Mesenchymal stem cell (in vitro differentiated cells and primary cell): ENCODE results near the gene HARBI1.

Experiments used
- DNase-seq: peaks from one replicate; pipeline ENCODE4 v3.0.0-alpha.2; 2013
- H2AFZ ChIP-seq: one replicate; pipeline ENCODE4 v1.6.1; 2013; ENCODE audit warnings: low read depth, mild to moderate bottlenecking, control low read depth, inconsistent platforms, low read length, moderate library complexity
- H2AK5ac ChIP-seq: 2 replicates; pipeline ENCODE4 v1.6.1; 2013; ENCODE audit warnings: low read length, moderate library complexity, mild to moderate bottlenecking, inconsistent platforms; ENCODE audit not compliant: severe bottlenecking
- H2BK120ac ChIP-seq: one replicate; pipeline ENCODE4 v1.6.1; 2013; ENCODE audit warnings: low read depth, mild to moderate bottlenecking, inconsistent platforms, low read length, moderate library complexity
- H2BK12ac ChIP-seq, 2 experiments: one replicate each; pipeline ENCODE4 v1.6.1; 2013; ENCODE audit warnings: inconsistent platforms in 2 of 2, low read length in 2 of 2, mild to moderate bottlenecking in 2 of 2, moderate library complexity in 2 of 2, control low read depth in 1 of 2
- H2BK15ac ChIP-seq: one replicate; pipeline ENCODE4 v1.6.1; 2013; ENCODE audit warnings: mild to moderate bottlenecking, low read depth, inconsistent platforms; ENCODE audit not compliant: poor library complexity, severe bottlenecking
- H2BK5ac ChIP-seq: 2 replicates; pipeline ENCODE4 v1.6.1; 2013; ENCODE audit warnings: low read depth, mild to moderate bottlenecking, low read length, control low read depth, inconsistent platforms; ENCODE audit not compliant: poor library complexity, severe bottlenecking
- H3K14ac ChIP-seq, 2 experiments: one replicate each; pipeline ENCODE4 v1.6.1; 2013; ENCODE audit warnings: inconsistent platforms in 2 of 2, low read length in 2 of 2, control low read depth in 1 of 2, mild to moderate bottlenecking in 1 of 2, moderate library complexity in 1 of 2
- H3K18ac ChIP-seq, 2 experiments: one replicate each; pipeline ENCODE4 v1.6.1; 2013; ENCODE audit warnings: inconsistent platforms in 2 of 2, low read length in 2 of 2, control low read depth in 1 of 2, low read depth in 1 of 2, mild to moderate bottlenecking in 1 of 2
- H3K23ac ChIP-seq, 2 experiments: one replicate each; pipeline ENCODE4 v1.6.1; 2013; ENCODE audit warnings: inconsistent platforms in 2 of 2, low read length in 2 of 2, mild to moderate bottlenecking in 2 of 2, moderate library complexity in 2 of 2, control low read depth in 1 of 2
- H3K27ac ChIP-seq: 2 replicates; pipeline ENCODE4 v1.5.1; 2013; ENCODE audit warnings: mild to moderate bottlenecking, moderate library complexity, low read length, control low read depth, inconsistent platforms; ENCODE audit not compliant: poor library complexity, severe bottlenecking
- H3K27me3 ChIP-seq, 2 experiments: 2 replicates each; pipeline versions ENCODE4 v1.6.1 to v1.7.0; 2013; ENCODE audit warnings: low read length in 2 of 2, mild to moderate bottlenecking in 2 of 2, moderate library complexity in 2 of 2, control low read depth in 1 of 2, inconsistent platforms in 1 of 2; ENCODE audit not compliant: control insufficient read depth in 1 of 2, insufficient read depth in 1 of 2
- H3K36me3 ChIP-seq, 2 experiments: 2 replicates each; pipeline versions ENCODE4 v1.6.1 to v1.7.0; 2013; ENCODE audit warnings: low read length in 2 of 2, control low read depth in 1 of 2, inconsistent platforms in 1 of 2, low read depth in 1 of 2, mild to moderate bottlenecking in 1 of 2; ENCODE audit not compliant: insufficient read depth in 2 of 2, control insufficient read depth in 1 of 2
- H3K4ac ChIP-seq, 2 experiments: one replicate each; pipeline ENCODE4 v1.6.1; 2013; ENCODE audit warnings: inconsistent platforms in 2 of 2, low read length in 2 of 2, mild to moderate bottlenecking in 2 of 2, moderate library complexity in 2 of 2, control low read depth in 1 of 2, low read depth in 1 of 2
- H3K4me1 ChIP-seq: 2 replicates; pipeline ENCODE4 v1.6.1; 2013; ENCODE audit warnings: low read depth, low read length, control low read depth; ENCODE audit not compliant: control insufficient read depth, insufficient read depth
- H3K4me2 ChIP-seq: 2 replicates; pipeline ENCODE4 v1.6.1; 2013; ENCODE audit warnings: low read length, mild to moderate bottlenecking, inconsistent platforms; ENCODE audit not compliant: poor library complexity, severe bottlenecking
- H3K4me3 ChIP-seq, 2 experiments: 2 replicates each; pipeline versions ENCODE4 v1.5.1 to v1.7.0; 2013; ENCODE audit warnings: low read length in 2 of 2, mild to moderate bottlenecking in 2 of 2, control low read depth in 1 of 2, low read depth in 1 of 2; ENCODE audit not compliant: insufficient read depth in 1 of 2
- H3K79me1 ChIP-seq: replicated peaks from 2 replicates; pipeline ENCODE4 v1.6.1; 2013; ENCODE audit warnings: mild to moderate bottlenecking, control low read depth, low read length, inconsistent platforms; ENCODE audit not compliant: poor library complexity, severe bottlenecking
- H3K9ac ChIP-seq: 2 replicates; pipeline ENCODE4 v1.7.0; 2013; ENCODE audit warnings: mild to moderate bottlenecking, low read length, moderate library complexity
- H3K9me3 ChIP-seq: 2 replicates; pipeline ENCODE4 v1.7.0; 2013; ENCODE audit warnings: mild to moderate bottlenecking, low read length; ENCODE audit not compliant: control insufficient read depth
- H4K8ac ChIP-seq: one replicate; pipeline ENCODE4 v1.6.1; 2013; ENCODE audit warnings: inconsistent platforms, mild to moderate bottlenecking, low read length, moderate library complexity
- H4K91ac ChIP-seq: one replicate; pipeline ENCODE4 v1.6.1; 2013; ENCODE audit warnings: mild to moderate bottlenecking, low read length, inconsistent platforms
- WGBS: methylation state at CpG from one replicate; pipeline ENCODE4 v1.1.7; 2013; ENCODE audit warnings: mixed read lengths; 5-methylcytosine and 5-hydroxymethylcytosine counted together

The HARBI1 gene

DNA sequence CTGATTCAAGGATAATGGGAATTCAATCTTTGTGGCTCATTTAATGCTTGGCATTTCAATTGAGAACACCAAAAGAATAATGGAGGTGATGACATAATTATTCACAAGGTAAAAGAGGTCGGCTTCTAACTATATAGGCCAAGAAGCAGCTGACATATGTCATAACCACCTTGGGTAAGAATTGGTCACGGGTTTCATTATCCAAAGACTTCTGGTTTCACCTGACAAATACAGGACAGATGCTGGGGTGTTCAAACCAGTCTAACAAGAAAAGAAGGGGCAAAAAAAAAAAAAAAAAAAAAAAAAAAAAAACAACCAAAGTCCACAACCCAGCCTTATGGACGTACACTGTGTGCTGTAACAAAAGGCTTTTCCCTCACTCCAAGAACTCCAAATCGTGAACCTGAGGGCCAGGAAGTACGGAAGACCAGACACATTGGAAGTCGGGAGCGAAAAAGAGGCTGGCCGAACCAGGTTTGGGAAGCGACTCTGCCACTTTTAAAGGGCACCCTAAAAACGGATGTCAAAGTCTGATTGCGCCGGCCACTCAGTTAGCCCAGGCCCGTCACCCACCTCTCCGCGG is 385 bp downstream of the HARBI1 start:
- peak overlapping the region; percentile 100 for H3K9ac ChIP-seq
- peak overlapping the region in 1 of 2 experiments; percentile 45 for H3K18ac ChIP-seq
- H3K27me3 ChIP-seq: no peaks in the 10 kb centered on the region
- H2BK12ac ChIP-seq: no peak overlapping the region
- no peak overlapping the region for H2BK15ac ChIP-seq
- H3K4me1 ChIP-seq: peaks cover 7% of the 10 kb centered on the region
- no peak for DNase-seq
- H3K4me3 ChIP-seq: peak overlapping the region; percentile 60 to 100
- no peak overlapping the region for H2AFZ ChIP-seq
- H2BK120ac ChIP-seq: no peak overlapping the region
- H3K23ac ChIP-seq: no peak overlapping the region
- peak overlapping the region; percentile 67 for H3K4me2 ChIP-seq
- no peaks in the 10 kb centered on the region for H3K9me3 ChIP-seq
- no peak overlapping the region for H3K4ac ChIP-seq
- H3K14ac ChIP-seq: no peak overlapping the region
- H2AK5ac ChIP-seq: no peak overlapping the region
- H3K36me3 ChIP-seq: peaks cover 11 to 13% of the 10 kb centered on the region in 2 experiments
- H4K91ac ChIP-seq: peak overlapping the region; percentile 72
- H2BK5ac ChIP-seq: peak overlapping the region; percentile 33
- WGBS: 16% methylated on average over 12 of the region's 15 CpGs
- H3K79me1 ChIP-seq: peaks cover 17% of the 10 kb centered on the region
- peak overlapping the region; percentile 81 for H3K27ac ChIP-seq
- H4K8ac ChIP-seq: peak overlapping the region; percentile 90

DNA sequence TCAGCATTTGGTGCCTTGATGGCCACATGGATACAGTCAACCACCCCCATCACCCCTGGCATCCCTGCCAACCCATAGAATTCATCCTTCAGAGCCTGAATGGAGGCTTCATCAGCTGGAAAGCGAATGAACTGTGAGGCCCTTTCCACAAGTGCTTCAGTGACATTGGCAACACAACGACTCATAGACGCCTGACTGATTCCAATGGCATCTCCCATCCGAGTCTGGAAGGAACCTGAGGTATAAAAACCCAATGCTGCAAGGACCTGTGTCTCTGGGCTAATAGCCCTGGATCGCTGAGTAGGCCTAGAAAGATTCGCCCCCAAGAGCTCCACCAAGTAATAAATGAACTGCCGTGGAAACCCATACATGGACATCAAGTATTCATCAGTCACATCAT is 1.3 kb downstream of the HARBI1 start:
- Histone ChIP-seq H2AK5ac (peak overlapping the region; percentile 52), H2BK15ac (no peak overlapping the region), H3K18ac (no peak overlapping the region), H4K8ac (no peak overlapping the region), H3K23ac (no peak overlapping the region), H3K9me3 (no peaks in the 10 kb centered on the region), H3K36me3 (peaks cover 7 to 11% of the 10 kb centered on the region in 2 experiments), H3K27ac (no peak overlapping the region), H2BK5ac (no peak overlapping the region), H2AFZ (peak overlapping the region; percentile 14), H3K4me3 (peak overlapping the region in 1 of 2 experiments; percentile 100), H3K9ac (no peak overlapping the region), H4K91ac (no peak overlapping the region), H3K27me3 (no peaks in the 10 kb centered on the region), H3K14ac (no peak overlapping the region), H3K79me1 (peaks cover 17% of the 10 kb centered on the region), H2BK120ac (no peak overlapping the region), H2BK12ac (no peak overlapping the region), H3K4me2 (no peak overlapping the region), H3K4ac (no peak overlapping the region), H3K4me1 (peaks cover 7% of the 10 kb centered on the region)
- peak; percentile 48 for DNase-seq
- WGBS: 81% methylated on average over 7 of the region's 7 CpGs

DNA sequence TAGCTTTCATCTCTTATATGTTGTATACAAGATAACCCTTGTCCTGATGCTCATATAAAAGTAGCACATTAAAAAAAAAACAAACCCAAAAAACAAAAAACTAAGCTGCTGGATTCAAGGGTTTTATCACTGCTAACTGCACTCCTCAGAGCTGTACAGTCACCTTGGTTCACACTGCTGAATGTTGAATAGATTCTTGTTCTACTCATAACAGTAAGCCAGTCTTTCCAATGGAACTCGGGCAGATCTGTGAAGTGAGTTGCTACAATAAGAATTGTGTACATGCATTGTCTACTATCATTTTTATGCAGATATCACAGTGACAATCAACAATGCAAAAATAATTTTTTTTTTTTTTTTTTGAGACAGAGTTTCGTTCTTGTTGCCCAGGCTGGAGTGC is 4.7 kb downstream of the HARBI1 start:
- Histone ChIP-seq H2AK5ac (no peak overlapping the region), H3K14ac (no peak overlapping the region), H2AFZ (no peak overlapping the region), H2BK15ac (no peak overlapping the region), H3K4me3 (no peak overlapping the region), H3K4me2 (no peak overlapping the region), H4K91ac (no peak overlapping the region), H3K18ac (no peak overlapping the region), H3K23ac (no peak overlapping the region), H4K8ac (no peak overlapping the region), H3K9ac (no peak overlapping the region), H3K4me1 (peaks cover 7% of the 10 kb centered on the region), H2BK12ac (no peak overlapping the region), H3K79me1 (peaks cover 15% of the 10 kb centered on the region), H2BK120ac (no peak overlapping the region), H3K27ac (no peak overlapping the region), H2BK5ac (no peak overlapping the region), H3K9me3 (no peaks in the 10 kb centered on the region), H3K27me3 (no peaks in the 10 kb centered on the region), H3K36me3 (peaks cover 0 to 4% of the 10 kb centered on the region in 2 experiments), H3K4ac (no peak overlapping the region)
- 100% methylated on average over 1 of the region's 2 CpGs for WGBS
- no peak for DNase-seq

DNA sequence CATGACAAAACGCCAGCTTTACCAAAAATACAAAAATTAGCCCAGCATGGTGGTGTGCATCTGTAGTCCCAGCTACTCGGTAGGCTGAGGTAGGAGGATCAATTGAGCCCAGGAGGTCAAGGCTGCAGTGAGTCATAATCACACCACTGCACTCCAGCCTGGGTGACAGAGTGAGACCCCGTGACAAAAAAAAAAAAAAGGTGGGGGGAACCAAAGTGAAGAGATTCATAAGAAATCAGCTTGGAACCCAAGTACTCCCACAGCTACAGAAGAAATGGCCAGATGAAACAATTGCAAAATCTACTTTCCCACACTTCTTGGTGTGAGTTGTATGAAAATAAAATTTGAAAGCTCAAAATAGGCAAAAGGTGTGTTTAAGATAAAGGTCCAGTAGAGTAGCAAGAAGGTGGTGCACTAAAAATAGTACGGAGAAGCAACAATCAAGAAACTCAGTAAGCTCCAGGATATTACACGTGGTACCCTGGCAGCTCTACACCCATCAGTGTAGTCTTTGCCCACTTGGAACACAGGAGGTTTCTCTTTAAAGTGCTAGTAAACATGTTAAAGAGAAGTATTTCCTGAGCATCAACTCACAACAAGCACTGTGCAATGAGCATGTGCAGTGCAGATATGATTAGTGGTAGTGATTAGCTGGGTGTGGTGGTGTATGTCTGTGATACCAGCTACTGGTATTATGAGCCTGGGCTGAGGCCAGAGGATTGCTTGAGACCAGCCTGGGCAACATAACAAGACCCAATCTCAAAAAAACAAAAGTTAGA is 5.3 kb downstream of the HARBI1 start:
- Histone ChIP-seq H4K8ac (no peak overlapping the region), H3K4me3 (no peak overlapping the region), H3K9me3 (no peaks in the 10 kb centered on the region), H3K18ac (peak overlapping the region in 1 of 2 experiments; percentile 8), H2BK15ac (no peak overlapping the region), H3K36me3 (peaks cover 0 to 4% of the 10 kb centered on the region in 2 experiments), H2BK12ac (no peak overlapping the region), H4K91ac (no peak overlapping the region), H3K4me1 (peaks cover 7% of the 10 kb centered on the region), H2BK120ac (no peak overlapping the region), H3K27me3 (no peaks in the 10 kb centered on the region), H3K4me2 (no peak overlapping the region), H3K4ac (no peak overlapping the region), H3K9ac (no peak overlapping the region), H3K23ac (no peak overlapping the region), H3K79me1 (peaks cover 18% of the 10 kb centered on the region), H3K27ac (no peak overlapping the region), H2BK5ac (no peak overlapping the region), H2AFZ (no peak overlapping the region), H2AK5ac (no peak overlapping the region), H3K14ac (no peak overlapping the region)
- 78% methylated on average over 4 of the region's 5 CpGs for WGBS
- no peak for DNase-seq
